SHP77 treated with DMSO at 0.1 percent for 48 hours (cell line): Measurements from ENCODE around the gene CTNNA2.

Source experiments
- DNase-seq: peaks from one replicate; lab custom pipeline; 2025; lab: John Stamatoyannopoulos, UW

The CTNNA2 gene

DNA sequence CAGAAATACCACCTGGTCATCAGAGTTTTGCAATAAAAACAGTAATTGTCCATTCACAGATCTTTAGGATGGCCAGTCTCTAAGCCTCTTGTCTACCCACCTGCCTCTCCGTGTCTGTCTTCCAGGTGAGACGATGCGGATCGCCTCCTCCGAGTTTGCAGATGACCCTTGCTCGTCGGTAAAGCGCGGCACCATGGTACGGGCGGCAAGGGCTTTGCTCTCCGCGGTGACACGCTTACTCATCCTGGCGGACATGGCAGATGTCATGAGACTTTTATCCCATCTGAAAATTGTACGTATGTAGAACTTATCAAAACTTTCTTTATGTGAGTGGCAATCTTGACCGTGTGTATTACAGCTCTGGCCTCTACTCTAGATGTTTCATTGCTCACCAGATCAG, 345.0 kb downstream of the CTNNA2 start:
- no peak for DNase-seq

DNA sequence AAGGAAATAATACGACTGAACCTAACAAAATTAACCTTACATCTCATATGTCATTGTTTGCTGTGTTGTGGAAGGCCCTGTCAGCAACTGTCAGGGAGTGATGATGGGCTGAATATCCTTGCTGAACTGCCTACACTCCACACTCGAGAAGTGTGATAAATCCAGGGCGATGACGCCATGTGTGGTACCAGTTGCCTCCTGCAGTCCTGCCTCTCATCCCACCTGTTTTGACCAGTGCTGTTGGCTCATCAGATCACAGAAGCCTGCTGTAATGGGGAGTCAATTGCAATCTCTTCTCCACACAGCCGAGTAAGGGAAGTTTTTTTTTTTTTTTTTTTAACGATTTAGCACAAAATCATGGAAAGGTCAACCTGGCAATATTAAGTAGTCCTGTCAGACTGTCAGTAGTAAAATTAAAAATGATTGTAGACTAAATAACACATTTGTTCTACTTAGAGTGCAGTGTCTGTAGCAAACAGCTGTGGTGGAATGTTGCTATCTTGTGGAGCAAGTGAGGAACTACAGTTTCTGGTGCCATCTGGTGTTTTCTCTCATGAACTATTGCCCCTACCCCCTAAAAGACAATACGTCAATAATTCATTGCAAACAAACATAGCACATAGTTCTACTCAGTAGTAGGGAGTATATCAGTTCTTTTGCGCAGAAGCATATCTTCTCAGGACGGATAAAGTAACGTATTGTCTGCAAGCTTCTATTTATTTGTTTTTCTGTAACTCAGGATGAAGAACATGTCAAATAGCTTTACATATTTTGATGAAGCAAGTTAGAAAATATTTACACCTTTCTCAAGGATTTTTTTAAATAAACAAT, 347.6 kb downstream of the CTNNA2 start:
- no peak for DNase-seq

DNA sequence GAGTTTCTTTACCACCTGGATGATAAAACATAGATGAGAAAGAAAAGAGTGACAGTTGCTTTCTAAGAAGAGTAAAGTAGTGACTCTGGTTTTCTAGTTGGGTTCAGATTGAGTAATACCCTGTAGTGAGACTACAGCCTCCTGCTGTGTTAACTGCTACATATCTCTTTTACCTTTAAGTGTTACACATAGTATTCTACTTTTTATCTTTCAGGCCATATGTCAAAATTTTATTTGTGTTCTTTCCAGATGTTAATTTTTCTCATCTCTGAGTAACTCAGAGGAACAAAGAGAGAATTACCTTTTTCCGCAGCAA, 348.2 kb downstream of the CTNNA2 start:
- DNase-seq: no peak

DNA sequence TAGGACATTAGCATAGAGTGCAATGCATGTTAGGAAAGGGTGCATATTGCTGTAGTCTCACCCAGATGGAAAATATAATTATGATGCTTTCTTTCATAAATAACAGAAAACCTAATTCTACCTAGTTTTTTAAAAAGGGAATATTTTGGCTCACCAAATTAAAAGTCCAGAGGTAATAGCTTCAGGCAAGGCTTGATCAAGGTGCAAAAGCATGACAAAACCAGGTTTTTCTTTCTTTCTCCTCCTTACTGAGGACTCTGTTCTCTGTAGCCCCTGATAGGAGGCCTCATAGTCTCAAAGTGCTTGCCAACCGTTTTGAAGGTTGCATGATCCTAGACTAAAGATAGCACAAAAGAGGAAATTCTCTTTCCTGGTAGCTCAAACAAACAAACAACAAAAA, 349.9 kb downstream of the CTNNA2 start:
- DNase-seq: no peak

DNA sequence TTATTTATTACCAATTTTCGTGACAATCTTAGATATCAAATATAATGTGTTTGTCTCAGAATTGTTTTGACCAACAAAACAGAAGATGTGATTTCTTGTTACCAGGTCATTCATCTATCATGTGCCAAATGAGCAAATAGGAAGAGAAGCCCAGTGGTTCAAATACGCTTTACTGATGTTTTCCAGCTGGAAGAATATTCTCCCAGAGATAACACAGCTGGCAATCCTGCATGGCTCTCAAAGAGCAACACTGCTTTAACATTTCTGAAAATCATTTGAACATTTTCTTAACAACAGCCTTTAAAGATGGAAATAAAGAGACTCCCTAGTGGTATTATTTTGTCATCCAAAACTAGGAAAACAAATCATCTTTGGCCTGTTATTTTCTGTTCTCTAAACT, 359.8 kb downstream of the CTNNA2 start:
- DNase-seq: no peak

DNA sequence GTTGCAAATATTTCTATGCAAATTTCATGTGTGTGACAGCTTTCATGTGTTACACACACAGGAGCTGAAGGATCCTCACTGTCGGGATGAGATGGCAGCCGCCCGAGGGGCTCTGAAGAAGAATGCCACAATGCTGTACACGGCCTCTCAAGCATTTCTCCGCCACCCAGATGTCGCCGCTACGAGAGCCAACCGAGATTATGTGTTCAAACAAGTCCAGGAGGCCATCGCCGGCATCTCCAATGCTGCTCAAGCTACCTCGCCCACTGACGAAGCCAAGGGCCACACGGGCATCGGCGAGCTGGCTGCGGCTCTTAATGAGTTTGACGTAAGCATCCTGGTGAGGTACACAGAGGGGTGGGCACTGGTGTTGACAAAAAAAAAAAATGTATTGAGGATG, 361.2 kb downstream of the CTNNA2 start:
- no peak for DNase-seq

DNA sequence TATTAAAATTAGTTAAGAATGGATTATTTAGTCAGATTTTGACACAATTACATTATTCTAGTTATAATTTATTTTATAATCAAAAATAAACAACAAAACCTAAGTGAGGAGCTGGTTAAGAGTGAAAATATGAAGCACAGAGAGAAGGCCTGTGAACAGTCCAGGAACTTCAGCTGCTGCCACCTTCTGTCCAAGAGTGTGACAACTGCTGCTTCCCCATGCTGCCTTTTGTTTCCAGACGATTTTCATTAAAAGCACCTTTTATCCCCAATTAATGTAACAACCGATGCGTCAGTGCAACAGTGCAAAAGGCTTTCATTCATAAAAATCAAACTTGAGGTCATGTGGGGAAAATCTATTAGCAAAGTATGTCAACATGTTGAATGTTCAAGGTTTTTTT, 363.6 kb downstream of the CTNNA2 start:
- DNase-seq: no peak

DNA sequence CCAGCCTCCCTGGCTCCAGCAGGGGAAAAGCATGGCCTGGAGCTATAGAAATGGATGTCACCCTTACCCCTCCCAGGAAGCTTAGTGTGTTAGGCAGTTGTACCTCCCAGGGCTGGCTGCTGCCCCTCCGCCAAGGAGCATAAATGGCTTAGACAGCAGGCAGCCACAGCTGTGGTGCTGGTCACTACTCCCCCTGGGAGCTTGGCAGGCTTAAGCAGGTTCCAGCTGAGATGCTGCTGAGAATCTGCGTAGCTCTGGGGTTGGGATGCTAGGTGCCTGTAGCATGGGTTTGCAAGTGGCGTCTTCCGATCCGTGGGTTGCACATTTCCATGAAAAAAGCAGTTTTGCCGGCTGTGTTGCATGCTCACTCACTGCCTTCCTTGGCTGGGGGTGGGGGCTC, 369.7 kb downstream of the CTNNA2 start:
- DNase-seq: no peak

DNA sequence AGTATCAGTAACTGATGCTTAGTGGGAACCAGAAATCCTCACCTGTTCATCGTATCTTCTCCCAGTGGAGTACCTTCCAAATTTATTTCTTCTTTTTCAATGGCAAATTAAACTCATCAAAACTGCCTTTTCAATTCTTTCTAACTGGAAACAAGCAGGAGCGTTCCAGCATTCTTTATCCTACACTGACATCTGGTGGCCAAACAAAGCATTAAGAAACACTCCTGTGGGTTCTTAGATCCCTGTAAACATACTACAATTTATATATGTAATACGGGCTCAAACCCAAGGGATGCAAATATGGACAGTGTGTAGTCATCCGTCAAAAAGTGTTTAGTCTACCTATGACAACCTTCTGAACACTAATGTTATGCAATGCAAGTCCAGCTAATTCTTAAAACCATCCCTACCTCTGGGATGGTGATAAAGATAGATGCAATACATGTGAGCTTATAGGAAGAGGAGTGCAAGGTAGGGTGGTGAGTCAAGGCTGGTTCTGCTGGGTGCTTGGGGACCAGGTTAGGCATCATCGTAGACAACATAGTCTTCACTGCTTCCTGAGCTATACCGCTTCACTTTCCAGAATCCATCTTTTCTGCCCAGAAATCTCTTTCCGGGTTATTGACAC, 375.0 kb downstream of the CTNNA2 start:
- no peak for DNase-seq

DNA sequence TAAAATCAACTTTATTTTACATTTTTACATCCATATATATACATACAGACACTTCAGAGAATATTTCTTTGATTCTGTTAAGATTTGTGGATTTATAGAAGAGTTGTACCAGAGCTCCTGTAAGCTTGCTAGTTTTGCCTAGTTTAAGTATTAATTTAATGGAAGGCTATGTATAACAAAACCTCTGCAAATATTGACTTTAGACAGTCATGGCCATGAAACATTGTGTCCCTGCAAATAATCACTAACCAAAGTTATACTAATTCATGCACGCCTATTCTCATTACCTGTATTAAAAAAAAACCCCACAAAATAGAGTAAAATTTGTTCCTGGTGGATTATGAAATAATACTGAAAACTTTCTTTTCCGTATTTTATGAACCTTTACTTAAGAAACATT, 379.3 kb downstream of the CTNNA2 start:
- DNase-seq: no peak

DNA sequence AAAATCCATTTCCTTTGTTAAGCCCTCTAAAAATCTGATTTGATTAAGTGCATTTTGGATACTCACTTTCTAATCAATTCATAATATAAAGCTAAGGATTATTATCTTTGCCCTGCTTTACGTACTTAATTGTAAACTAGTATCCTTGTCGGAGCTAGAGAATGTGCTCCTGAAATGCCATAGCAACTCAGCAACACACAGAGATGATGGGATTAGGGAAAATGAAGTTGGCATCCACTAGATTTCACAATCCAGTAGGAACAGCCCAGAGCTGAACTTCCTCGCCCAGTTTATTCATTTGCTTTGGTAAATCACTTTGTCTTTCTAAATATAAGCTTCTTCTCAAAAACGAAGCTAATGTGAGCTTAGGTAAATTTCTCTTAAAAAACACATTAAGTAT, 386.3 kb downstream of the CTNNA2 start:
- no peak for DNase-seq

DNA sequence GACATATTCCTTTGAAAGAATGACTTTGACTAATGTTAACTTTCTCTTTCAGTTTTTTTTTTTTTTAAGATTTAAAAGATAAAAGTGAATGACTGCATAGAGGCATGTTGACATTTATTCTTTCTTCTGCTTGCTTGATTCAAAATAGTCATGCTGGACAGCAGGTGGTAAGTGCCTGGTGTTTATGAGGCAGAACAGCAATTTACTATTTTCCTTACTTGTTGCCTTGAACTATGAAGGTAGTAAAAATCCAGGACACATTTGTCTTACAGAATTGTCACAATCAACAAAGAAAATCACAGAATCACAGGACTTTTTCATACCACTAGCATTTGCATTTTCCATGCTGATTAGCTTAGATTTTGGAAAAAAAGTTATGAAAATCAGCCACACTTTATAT, 388.3 kb downstream of the CTNNA2 start:
- DNase-seq: no peak

DNA sequence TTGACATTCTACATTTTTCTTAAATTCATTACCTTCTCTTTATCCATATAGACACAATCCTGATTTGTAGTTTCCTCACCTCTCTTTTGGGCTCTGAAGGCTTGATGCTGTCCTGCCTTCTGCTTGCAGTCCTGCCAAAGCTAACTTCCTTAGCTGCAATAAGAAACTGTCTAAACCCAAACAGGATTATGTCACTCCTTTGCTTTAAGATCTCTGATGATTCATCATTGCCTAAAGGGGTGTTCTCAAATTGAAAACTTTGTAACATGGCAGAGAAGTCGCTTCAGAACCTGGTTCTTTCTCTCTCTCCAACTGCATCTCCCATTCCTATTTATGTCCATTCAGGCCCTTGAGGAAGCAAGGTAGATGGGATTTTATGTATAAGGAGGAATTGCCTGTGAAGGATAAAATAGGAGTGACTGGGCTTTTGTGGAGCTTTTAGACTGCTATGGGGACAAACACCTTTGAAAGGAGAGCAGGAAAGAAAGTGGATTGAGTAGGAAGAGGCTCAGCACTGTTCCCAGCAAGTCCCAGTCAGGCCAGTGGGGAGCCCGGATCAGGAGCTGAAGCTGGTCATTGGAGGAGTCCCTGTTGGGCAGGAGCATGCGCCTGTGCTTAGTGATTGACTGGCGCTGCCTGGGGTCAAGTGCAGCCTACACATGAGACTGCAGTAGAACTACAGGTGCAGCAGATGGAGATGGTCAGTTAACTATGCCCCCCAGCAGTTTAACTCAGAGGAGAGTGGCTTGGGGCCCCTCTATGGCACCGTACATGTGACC, 390.6 kb downstream of the CTNNA2 start:
- no peak for DNase-seq

DNA sequence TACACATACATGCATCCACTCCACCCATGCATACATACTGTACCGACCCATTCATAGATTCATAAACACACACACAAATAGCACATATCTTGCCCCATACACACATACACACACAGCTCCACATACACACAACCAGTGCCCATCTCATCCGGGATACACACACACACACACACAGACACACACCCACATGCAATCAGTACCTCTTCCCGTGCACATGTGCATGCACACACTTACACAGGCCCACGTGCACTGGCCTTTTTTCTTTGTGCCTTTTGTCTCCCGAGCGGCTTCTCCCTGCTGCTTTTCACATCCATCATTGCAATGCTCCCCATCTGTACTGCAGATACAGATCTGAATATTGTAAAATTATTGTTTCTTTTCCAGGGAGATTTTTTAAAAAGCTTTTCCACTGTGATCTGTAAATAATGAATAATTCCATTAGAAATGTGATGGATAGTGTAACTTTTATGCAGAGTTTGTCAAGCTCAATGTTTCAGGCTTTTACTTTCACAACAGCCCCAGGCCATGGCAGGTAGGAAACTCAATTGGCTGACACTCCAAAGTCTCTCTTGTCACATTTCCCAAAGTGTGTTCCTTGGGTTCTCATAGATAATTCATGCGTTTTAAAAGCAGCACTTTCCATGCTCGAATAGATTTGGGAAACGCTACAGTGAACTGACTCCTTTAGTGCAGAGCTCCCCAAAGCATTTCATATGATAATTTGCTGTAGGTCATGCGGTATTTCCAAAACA, 393.5 kb downstream of the CTNNA2 start:
- no peak for DNase-seq

DNA sequence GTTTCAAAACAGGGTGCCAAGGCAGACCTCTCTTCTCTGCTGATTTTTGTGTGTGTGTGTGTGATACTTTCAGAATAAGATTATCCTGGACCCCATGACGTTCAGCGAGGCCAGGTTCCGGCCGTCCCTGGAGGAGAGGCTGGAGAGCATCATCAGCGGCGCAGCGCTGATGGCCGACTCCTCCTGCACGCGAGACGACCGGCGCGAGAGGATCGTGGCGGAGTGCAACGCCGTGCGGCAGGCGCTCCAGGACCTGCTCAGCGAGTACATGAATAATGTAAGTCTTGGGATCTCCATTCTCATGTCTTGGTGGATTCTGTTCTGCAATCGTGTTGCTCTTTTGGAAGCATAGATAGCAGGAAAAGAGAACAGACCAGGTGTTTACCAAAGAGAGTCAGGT, 396.7 kb downstream of the CTNNA2 start:
- DNase-seq: no peak

DNA sequence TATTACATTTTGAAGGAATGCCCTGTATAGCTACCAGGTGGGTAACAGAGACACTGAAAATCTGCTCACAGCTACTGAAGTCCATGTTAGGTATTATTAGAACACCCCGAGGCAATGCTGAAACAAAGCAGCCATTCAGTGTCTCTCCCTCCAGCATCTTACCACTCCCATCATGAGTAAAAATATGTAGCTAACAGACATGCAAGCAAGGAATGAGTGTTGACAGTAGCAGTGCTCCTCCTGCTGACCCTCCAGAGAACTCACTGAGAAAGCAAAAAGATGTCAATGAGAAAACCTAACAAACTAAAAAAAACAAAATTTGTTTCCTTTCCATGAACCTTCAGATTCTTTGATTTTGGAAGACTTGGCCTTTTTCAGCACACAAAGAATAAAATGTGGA, 397.8 kb downstream of the CTNNA2 start:
- DNase-seq: no peak

DNA sequence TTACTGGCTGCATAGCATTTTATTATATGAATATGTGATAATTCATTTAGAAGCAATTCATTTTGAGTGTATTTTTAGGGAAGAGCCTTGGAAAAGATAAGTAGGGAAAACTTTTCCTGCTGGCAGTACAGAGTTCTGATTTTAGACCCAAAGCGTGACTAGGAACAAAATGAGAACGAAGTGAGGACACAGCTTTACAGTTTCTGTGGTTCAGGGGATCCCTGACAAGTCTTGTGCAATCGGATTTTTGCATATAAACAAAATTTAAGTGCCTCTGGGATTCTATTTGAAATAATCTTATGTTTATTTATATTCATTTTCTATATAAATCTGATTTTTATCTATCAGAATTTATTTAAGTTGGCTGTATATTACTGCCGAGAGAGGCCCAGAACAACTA, 402.6 kb downstream of the CTNNA2 start:
- no peak for DNase-seq

DNA sequence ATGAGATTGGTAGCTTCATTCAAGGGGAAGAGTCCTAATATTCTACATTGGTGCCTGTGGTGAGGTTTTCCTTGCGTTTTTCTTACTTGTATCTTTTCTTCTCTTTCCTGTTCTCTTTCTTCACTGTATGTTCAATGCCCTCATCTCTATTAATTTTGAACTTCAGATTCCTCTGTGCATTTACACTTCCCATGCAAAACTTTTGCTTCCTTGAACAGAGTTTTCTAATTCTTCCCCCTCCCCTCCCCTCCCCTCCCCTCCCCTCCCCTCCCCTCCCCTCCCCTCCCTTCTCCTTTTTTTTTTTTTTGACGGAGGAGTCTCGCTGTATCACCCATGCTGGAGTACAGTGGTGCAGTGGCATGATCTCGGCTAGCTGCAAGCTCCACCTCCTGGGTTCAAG, 403.4 kb downstream of the CTNNA2 start:
- no peak for DNase-seq

DNA sequence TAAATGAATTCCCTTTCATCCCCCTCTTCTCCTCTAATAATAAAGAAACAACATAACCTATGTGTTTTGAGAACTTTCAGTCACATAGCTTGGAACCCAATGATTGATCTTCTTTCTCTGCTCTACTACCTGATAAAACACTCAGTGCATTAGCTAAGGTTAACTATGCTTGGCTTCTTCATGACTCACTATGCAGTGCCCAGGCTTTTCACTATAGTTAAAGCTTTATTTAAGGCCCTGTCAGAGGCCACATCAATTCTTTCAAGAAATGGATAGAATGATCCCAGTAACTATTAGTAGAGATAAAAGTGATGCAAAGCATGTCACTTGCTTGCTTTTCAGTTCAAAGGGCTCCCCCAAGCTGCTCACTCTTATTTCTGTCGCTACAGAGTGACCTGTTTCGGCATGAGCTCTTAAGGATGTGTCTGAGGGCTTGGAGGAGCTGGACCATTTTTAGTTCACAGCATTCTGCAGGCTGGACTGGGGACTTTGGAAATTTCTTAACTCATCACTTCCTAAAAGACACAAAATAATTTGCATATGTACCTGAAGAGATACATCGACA, 407.7 kb downstream of the CTNNA2 start:
- DNase-seq: no peak

DNA sequence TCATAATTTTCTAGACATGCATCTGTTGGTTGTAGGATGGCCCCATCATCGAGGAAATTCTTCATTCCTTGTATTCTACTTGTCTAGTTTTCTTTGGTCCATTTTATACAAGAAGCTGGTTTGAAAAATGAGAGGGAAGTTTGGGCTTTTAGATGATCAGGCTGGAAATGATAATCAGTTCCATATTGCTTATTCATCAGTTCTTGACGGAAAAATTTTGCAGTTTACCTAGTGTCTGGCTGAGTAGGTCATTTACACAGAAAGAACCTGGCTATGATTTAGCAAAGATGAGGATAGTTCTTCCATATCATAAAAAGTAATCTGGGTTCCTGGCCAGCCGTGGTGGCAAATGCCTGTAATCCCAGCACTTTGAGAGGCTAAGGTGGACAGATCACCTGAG, 416.8 kb downstream of the CTNNA2 start:
- no peak for DNase-seq

DNA sequence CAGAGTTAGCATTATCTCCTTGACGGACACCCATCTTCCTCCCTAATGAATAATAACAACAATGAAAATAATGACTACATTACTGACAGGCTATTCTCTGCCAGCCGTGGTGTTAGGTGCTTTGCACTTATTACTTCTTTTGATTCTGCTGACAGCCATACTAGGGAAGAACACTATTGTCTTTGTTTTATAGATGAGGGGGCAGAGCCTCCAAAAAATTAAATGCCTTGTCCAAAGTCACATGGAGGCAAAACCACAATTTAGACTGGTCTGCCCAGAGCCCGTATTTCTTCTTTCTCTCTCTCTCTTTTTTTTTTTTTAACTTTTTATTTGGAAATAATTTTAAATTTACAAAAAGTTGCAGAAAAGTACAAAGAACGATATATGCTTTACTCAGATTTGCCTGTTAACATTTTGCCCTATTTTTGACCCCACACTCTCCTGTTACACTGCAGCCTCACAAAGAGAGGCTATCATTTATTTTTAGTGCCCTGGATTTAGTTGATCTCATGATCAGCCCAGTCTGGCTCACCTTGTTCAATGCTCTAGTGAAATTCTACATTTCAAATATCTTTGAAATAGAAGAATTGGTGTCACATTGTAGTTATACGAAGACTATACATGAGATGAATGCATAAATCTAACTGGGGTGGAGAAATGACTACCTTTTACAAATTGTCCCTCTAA, 422.3 kb downstream of the CTNNA2 start:
- DNase-seq: no peak
